Thymus (tissue), 11 donors: ENCODE measurements around the gene COG5. TPM values are rescaled to one million over a fixed set of nuclear protein-coding genes. Genes with fewer than 3 reads are reported as not detected.

Experiments
- DNase-seq, 9 donors: peaks; one replicate each; pipeline ENCODE4 v3.0.0-alpha.2; 2013; ENCODE audit warnings: low spot score in 9 of 9, low read depth in 6 of 9, missing footprints in 1 of 9
- H3K27ac ChIP-seq, 2 donors: one replicate each; pipeline ENCODE4 v1.5.1; 2013; ENCODE audit warnings: control low read depth in 1 of 2, low read depth in 1 of 2, low read length in 1 of 2, mild to moderate bottlenecking in 1 of 2, moderate library complexity in 1 of 2
- H3K27me3 ChIP-seq, 2 donors: one replicate each; pipeline ENCODE4 v1.5.1; 2013; ENCODE audit warnings: low read length in 1 of 2; ENCODE audit not compliant: control insufficient read depth in 2 of 2, insufficient read depth in 1 of 2
- H3K36me3 ChIP-seq, 2 donors: one replicate each; pipeline ENCODE4 v1.5.1; 2013; ENCODE audit warnings: low read length in 1 of 2, mild to moderate bottlenecking in 1 of 2, moderate library complexity in 1 of 2; ENCODE audit not compliant: control insufficient read depth in 2 of 2, insufficient read depth in 2 of 2
- H3K4me1 ChIP-seq, 2 donors: one replicate each; pipeline ENCODE4 v1.5.1; 2013; ENCODE audit warnings: low read length in 2 of 2; ENCODE audit not compliant: control insufficient read depth in 2 of 2, insufficient read depth in 2 of 2
- H3K4me3 ChIP-seq, 2 donors: one replicate each; pipeline ENCODE4 v1.5.1; 2013; ENCODE audit warnings: low read length in 2 of 2, control low read depth in 1 of 2, mild to moderate bottlenecking in 1 of 2
- H3K9me3 ChIP-seq, 2 donors: one replicate each; pipeline ENCODE4 v1.5.1; 2013; ENCODE audit warnings: low read length in 1 of 2, mild to moderate bottlenecking in 1 of 2; ENCODE audit not compliant: control insufficient read depth in 2 of 2, insufficient read depth in 1 of 2
- WGBS: extraction: QIAGEN DNeasy Blood & Tissue Kit; methylation state at CpG from one replicate; pipeline ENCODE4 v1.1.7; 2013; 5-methylcytosine and 5-hydroxymethylcytosine counted together
- polyA plus RNA-seq: library from polyadenylated mRNA; stranded (reverse); fragments of 200-250 nt; gene quantifications from one replicate; pipeline ENCODE4 v1.2.3, GENCODE V29; 2013
- total RNA-seq: library from RNA; stranded (reverse); fragments of 120-200 nt; gene quantifications from one replicate; pipeline ENCODE4 v1.2.4, GENCODE V29; 2013
- donor health status: healthy.

COG5 gene
- total and polyA plus RNA-seq, 2 donors = 8.7 to 25.2 TPM

DNA sequence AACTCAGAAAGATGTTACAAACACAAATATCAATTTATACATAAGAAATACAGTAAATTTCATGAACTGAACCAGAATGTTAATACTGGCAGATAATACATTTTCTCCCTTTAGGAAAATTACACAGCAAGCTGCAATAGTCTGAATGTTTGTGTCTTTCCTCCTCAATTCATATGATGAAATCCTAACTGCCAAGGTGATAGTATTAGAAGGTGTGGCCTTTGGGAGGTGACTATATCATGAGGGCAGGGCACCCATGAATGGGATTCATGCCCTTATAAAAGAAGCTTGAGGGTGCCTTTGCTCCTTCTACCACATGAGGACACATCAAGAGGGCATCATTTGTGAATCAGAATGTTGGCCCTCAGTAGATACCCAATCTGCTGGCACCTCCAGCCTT lies 158.2 kb downstream of the COG5 start:
- no peak overlapping the region for H3K4me3 ChIP-seq
- no peaks in the 10 kb centered on the region for H3K4me1 ChIP-seq
- H3K9me3 ChIP-seq = no peaks in the 10 kb centered on the region
- no peaks in the 10 kb centered on the region for H3K27me3 ChIP-seq
- no peak overlapping the region for H3K27ac ChIP-seq
- H3K36me3 ChIP-seq = no peaks in the 10 kb centered on the region
- DNase-seq = no peak

DNA sequence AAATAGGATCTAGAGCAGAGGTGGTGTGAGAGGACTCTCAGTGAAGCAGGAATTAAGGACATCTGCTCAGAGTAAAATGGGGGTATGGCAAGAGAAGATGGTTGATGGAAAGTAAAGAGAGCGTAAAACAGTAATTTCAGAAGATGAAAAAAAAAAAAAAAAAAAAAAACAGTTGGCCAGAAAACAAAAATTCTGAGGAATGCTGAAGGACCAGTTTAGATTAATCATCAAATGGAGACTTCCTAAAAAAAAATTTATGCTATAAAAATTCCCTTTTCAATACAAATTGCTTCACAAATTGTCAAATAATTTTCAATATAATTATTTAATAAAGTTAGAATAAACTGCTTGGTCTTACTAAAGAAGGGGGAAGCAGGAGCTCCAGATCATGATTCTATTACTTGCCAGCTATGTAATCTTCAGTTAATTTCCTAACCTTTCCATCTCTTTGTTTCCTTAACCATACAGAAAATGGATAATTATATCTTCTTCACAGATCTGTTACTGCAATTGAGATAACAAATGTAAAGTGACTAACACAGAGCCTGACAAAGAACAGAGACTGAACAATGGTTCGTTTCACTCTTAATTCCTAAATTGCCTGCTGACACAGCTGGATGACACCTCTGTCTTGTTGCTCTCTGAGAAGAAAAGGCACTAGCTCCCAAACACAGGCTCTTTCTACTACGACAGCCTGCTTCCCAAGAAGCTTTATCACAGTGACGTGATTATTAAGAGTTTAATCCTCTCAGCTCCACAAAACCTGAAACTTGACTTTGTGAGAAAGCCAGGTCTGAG lies 158.8 kb downstream of the COG5 start:
- H3K4me3 ChIP-seq = no peak overlapping the region
- WGBS = 95% methylated on average over 4 of the region's 4 CpGs
- no peak overlapping the region for H3K27ac ChIP-seq

DNA sequence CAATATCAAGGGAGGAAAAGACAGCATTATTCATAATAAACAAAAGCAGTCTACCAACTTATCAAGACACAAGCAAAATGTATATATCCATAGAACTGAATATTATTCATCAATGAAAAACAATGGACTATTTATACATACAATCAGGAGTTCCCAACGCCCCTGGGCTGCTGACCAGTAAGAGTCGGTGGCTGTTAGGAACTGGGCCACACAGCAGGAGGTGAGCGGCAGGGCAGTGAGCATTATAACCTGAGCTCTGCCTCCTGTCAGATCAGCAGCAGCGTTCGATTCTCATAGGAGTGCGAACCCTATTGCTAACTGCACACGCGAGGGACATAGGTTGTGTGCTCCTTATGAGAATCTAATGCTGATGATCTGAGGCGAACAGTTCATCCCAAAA lies 165.6 kb downstream of the COG5 start:
- H3K36me3 ChIP-seq = no peaks in the 10 kb centered on the region
- no peaks in the 10 kb centered on the region for H3K4me1 ChIP-seq
- no peak overlapping the region for H3K27ac ChIP-seq
- WGBS = 99% methylated on average over 9 of the region's 9 CpGs
- no peaks in the 10 kb centered on the region for H3K9me3 ChIP-seq
- no peaks in the 10 kb centered on the region for H3K27me3 ChIP-seq
- no peak for DNase-seq
- no peak overlapping the region for H3K4me3 ChIP-seq

More for the DNA sequence above, 158.8 kb downstream of the COG5 start:
- Histone ChIP-seq H3K9me3 (no peaks in the 10 kb centered on the region), H3K36me3 (no peaks in the 10 kb centered on the region), H3K4me1 (no peaks in the 10 kb centered on the region), H3K27me3 (no peaks in the 10 kb centered on the region)
- DNase-seq = no peak

GRCh38 chr7:107396990-107397389 lies 166.7 kb downstream of the COG5 start:
- Histone ChIP-seq H3K4me3 (no peak overlapping the region), H3K36me3 (no peaks in the 10 kb centered on the region), H3K9me3 (no peaks in the 10 kb centered on the region), H3K4me1 (no peaks in the 10 kb centered on the region), H3K27me3 (no peaks in the 10 kb centered on the region), H3K27ac (no peak overlapping the region)
- 95% methylated on average over 2 of the region's 2 CpGs for WGBS
- DNase-seq = no peak

GRCh38 chr7:107396081-107396480 lies 167.6 kb downstream of the COG5 start:
- Histone ChIP-seq H3K27me3 (no peaks in the 10 kb centered on the region), H3K36me3 (no peaks in the 10 kb centered on the region), H3K27ac (no peak overlapping the region), H3K9me3 (no peaks in the 10 kb centered on the region), H3K4me3 (no peak overlapping the region), H3K4me1 (no peaks in the 10 kb centered on the region)
- WGBS = 100% methylated on average over 1 of the region's 1 CpG
- DNase-seq = no peak

DNA sequence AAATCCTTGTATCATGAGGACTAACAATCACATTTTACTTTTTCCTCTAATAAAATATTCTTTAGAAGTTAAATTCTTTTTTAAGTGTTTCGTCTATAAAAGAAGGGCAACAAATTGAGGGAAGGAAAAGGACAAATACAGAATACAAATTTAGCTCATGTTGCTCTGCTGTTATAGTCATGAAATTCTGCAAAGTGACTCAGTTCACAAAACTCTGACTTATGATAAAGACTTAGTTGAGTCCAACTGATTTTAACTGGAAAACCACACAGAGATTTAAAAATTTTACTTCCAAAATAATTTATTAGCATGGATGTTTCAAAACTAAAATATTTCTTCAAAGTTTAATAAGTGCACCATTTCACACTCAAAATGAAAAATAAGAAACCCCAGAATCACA lies 168.9 kb downstream of the COG5 start:
- H3K27me3 ChIP-seq = no peaks in the 10 kb centered on the region
- no peak for DNase-seq
- no peaks in the 10 kb centered on the region for H3K36me3 ChIP-seq
- H3K9me3 ChIP-seq = no peaks in the 10 kb centered on the region
- H3K4me1 ChIP-seq = no peaks in the 10 kb centered on the region
- WGBS = 97% methylated on average over 1 of the region's 1 CpG
- H3K4me3 ChIP-seq = no peak overlapping the region
- H3K27ac ChIP-seq = no peak overlapping the region

- no peaks in the 10 kb centered on the region for H3K27me3 ChIP-seq
- no peak overlapping the region for H3K4me3 ChIP-seq
- no peaks in the 10 kb centered on the region for H3K36me3 ChIP-seq
- H3K4me1 ChIP-seq = no peaks in the 10 kb centered on the region
- no peak overlapping the region for H3K27ac ChIP-seq
- H3K9me3 ChIP-seq = no peaks in the 10 kb centered on the region
- 87% methylated on average over 1 of the region's 1 CpG for WGBS
- DNase-seq = no peak
Observed at GRCh38 chr7:107394276-107394675, 169.4 kb downstream of the COG5 start.

DNA sequence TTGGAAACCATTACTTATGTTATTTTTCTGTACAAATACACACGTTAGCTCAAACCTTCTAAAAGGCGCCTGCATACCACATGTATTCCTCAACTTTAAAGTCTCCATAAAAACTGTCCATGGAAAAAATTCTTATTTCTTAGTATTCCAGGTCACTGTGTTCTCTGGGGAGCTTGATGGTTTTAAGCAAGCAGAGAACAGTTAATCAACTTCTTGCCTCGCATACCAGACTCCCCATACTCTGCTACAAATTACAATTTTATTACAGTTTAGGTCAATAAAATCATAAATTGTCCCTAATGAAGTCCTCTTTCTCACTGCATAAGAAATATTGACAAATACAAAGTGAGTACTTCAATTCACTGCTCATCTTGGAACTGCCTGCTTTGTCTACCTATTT lies 170.9 kb downstream of the COG5 start:
- H3K4me3 ChIP-seq = no peak overlapping the region
- no peak for DNase-seq
- H3K27me3 ChIP-seq = no peaks in the 10 kb centered on the region
- H3K9me3 ChIP-seq = no peaks in the 10 kb centered on the region
- no peaks in the 10 kb centered on the region for H3K36me3 ChIP-seq
- H3K27ac ChIP-seq = no peak overlapping the region
- no peaks in the 10 kb centered on the region for H3K4me1 ChIP-seq
- WGBS = 97% methylated on average over 3 of the region's 3 CpGs

DNA sequence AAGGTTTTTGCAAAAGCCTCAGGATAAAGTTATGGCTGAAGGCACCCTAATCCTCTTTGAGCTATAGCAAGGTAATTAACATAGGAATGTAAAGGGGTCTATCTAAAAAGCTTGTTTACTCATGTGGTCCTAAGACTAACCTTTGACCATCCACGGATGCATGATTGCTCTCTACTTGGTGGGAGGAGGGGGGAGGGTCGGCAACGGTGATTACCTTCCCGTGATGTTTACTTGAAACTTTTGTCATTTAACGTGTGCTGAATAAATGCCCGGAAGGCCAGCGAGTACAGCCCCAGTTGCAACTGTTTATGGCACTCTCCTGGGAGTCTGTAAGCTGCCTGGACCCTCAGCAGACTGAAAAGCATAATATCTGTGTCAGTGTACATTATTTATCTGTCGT lies 172.8 kb downstream of the COG5 start:
- H3K4me3 ChIP-seq = no peak overlapping the region
- H3K36me3 ChIP-seq = no peaks in the 10 kb centered on the region
- DNase-seq = no peak
- WGBS = 97% methylated on average over 8 of the region's 8 CpGs
- no peaks in the 10 kb centered on the region for H3K27me3 ChIP-seq
- peaks cover 0 to 3% of the 10 kb centered on the region in 2 donors for H3K4me1 ChIP-seq
- no peaks in the 10 kb centered on the region for H3K9me3 ChIP-seq
- H3K27ac ChIP-seq = no peak overlapping the region
